OCI-LY7 (cell line): Measurements from ENCODE around the gene PGM3.
"Not testable (repeated sequence)": the region's sequence is repeated elsewhere in the genome, so short reads cannot be mapped to it uniquely, and the experiment has no call there.

Experiments used
- EZH2phosphoT487 ChIP-seq: fragments of 200-600 bp; sonication (generic); IDR thresholded peaks from 2 replicates; pipeline ENCODE4 v1.6.1; 2018; ENCODE audit warnings: low read depth, borderline replicate concordance, mild to moderate bottlenecking, mixed run types, antibody characterized with exemption, low read length, moderate library complexity, mixed read lengths
- TF ChIP-seq, protein P1 (sequence below): fragments of 200-600 bp; sonication (generic); conservative IDR thresholded peaks from 2 replicates; pipeline ENCODE4 v1.5.1; 2014; ENCODE audit warnings: mild to moderate bottlenecking, antibody characterized with exemption, low read length, moderate library complexity, mixed read lengths

DNA sequence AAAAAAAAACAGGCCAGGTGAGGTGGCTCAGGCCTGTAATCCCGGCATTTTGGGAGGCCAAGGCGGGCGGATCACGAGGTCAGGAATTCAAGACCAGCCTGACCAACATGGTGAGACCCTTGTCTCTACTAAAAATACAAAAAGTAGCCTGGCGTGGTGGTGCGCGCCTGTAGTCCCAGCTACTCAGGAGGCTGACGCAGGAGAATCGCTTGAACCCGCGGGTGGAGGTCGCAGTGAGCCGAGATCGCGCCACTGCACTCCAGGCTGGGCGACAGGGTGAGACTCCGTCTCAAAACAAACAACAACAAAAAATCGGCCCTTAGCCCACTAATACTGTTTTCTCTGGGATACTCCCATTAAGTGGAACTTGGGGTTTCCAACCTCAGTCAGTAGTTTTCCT, 1.1 kb downstream of the PGM3 start:
- TF ChIP-seq, protein P1, sequence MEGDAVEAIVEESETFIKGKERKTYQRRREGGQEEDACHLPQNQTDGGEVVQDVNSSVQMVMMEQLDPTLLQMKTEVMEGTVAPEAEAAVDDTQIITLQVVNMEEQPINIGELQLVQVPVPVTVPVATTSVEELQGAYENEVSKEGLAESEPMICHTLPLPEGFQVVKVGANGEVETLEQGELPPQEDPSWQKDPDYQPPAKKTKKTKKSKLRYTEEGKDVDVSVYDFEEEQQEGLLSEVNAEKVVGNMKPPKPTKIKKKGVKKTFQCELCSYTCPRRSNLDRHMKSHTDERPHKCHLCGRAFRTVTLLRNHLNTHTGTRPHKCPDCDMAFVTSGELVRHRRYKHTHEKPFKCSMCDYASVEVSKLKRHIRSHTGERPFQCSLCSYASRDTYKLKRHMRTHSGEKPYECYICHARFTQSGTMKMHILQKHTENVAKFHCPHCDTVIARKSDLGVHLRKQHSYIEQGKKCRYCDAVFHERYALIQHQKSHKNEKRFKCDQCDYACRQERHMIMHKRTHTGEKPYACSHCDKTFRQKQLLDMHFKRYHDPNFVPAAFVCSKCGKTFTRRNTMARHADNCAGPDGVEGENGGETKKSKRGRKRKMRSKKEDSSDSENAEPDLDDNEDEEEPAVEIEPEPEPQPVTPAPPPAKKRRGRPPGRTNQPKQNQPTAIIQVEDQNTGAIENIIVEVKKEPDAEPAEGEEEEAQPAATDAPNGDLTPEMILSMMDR = not testable (repeated sequence)
- not testable (repeated sequence) for TF ChIP-seq EZH2phosphoT487
